HFF-Myc (cell line): ENCODE data around the gene RBP7.

Experiments
- DNase-seq: peaks from one replicate; pipeline ENCODE4 v3.0.0-alpha.2; 2011; ENCODE audit warnings: low read depth; ENCODE audit errors: extremely low read depth
- H3K4me3 ChIP-seq: replicated peaks from 2 replicates; pipeline ENCODE4 v1.5.1; 2011; ENCODE audit warnings: low read depth, mild to moderate bottlenecking, control low read depth, low read length
- TF ChIP-seq, protein P1 (sequence below): IDR thresholded peaks from 2 replicates; pipeline ENCODE4 v1.5.1; 2012; ENCODE audit warnings: mild to moderate bottlenecking, low read depth, low read length, control low read depth; ENCODE audit errors: missing control alignments

The RBP7 gene

DNA sequence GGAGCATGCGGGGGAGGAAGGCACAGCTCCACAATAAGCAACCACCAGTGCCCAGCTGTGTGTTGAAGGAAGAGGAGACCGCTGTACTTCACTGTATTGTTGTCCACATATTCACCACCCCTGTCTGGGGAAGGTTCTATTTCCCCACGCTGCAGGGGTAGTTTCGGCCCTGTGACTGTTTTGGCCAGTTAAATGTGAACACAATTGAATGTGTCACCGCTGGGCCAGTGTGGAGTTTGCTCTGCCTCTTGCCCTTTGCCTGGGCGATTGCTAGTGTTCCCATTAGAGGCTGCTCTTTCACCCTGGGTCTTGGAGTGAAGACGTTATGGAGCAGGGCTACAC is 68.3 kb downstream of the RBP7 start:
- H3K4me3 ChIP-seq, result no peak overlapping the region
- no peak for DNase-seq
- TF ChIP-seq, protein P1, sequence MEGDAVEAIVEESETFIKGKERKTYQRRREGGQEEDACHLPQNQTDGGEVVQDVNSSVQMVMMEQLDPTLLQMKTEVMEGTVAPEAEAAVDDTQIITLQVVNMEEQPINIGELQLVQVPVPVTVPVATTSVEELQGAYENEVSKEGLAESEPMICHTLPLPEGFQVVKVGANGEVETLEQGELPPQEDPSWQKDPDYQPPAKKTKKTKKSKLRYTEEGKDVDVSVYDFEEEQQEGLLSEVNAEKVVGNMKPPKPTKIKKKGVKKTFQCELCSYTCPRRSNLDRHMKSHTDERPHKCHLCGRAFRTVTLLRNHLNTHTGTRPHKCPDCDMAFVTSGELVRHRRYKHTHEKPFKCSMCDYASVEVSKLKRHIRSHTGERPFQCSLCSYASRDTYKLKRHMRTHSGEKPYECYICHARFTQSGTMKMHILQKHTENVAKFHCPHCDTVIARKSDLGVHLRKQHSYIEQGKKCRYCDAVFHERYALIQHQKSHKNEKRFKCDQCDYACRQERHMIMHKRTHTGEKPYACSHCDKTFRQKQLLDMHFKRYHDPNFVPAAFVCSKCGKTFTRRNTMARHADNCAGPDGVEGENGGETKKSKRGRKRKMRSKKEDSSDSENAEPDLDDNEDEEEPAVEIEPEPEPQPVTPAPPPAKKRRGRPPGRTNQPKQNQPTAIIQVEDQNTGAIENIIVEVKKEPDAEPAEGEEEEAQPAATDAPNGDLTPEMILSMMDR, result no peak
